ENCODE data around the gene LYVE1.

The LYVE1 gene

GRCh38 chr11:10551845-10552352, 16.6 kb downstream of the LYVE1 start:
- no peak for DNase-seq

GRCh38 chr11:10551290-10551592, 17.2 kb downstream of the LYVE1 start:
- no peak for DNase-seq

- DNase-seq: no peak
Measured at GRCh38 chr11:10550503-10551289, 17.8 kb downstream of the LYVE1 start.

GRCh38 chr11:10544491-10545465, 23.7 kb downstream of the LYVE1 start:
- no peak for DNase-seq

GRCh38 chr11:10543782-10544181, 24.7 kb downstream of the LYVE1 start:
- DNase-seq: no peak

GRCh38 chr11:10542776-10543175, 25.7 kb downstream of the LYVE1 start:
- no peak for DNase-seq

GRCh38 chr11:10541561-10541930, 26.9 kb downstream of the LYVE1 start:
- peak in 2 of 3 experiments; percentile 49 to 92 for DNase-seq

GRCh38 chr11:10540915-10541560, 27.4 kb downstream of the LYVE1 start, which contains the start of gene RNF141:
Gene RNF141 (minus strand): TSS chr11:10541187. CDS start chr11:10534158, 7,029 bp downstream.
- DNase-seq: peak; percentile 96 to 98 (median 97)

- peak in 2 of 3 experiments; percentile 80 for DNase-seq
Measured at GRCh38 chr11:10540546-10540914, 27.9 kb downstream of the LYVE1 start.

- DNase-seq: no peak
Measured at GRCh38 chr11:10539339-10539738, 29.1 kb downstream of the LYVE1 start.

GRCh38 chr11:10538924-10539323, 29.5 kb downstream of the LYVE1 start:
- no peak for DNase-seq

GRCh38 chr11:10537600-10537999, 30.9 kb downstream of the LYVE1 start:
- DNase-seq: no peak

- DNase-seq: no peak
Measured at GRCh38 chr11:10534316-10534715, 34.1 kb downstream of the LYVE1 start.

GRCh38 chr11:10533323-10533722, 35.1 kb downstream of the LYVE1 start:
- no peak for DNase-seq

- no peak for DNase-seq
Measured at GRCh38 chr11:10532526-10532925, 35.9 kb downstream of the LYVE1 start.

GRCh38 chr11:10529279-10529678, 39.2 kb downstream of the LYVE1 start:
- no peak for DNase-seq

GRCh38 chr11:10528121-10528520, 40.3 kb downstream of the LYVE1 start:
- DNase-seq: no peak

GRCh38 chr11:10526974-10527918, 41.2 kb downstream of the LYVE1 start:
- no peak for DNase-seq

GRCh38 chr11:10524471-10524870, 44.0 kb downstream of the LYVE1 start:
- no peak for DNase-seq

- peak in 1 of 3 experiments; percentile 44 for DNase-seq
Measured at GRCh38 chr11:10522921-10523320, 45.5 kb downstream of the LYVE1 start.

GRCh38 chr11:10522276-10522675, 46.2 kb downstream of the LYVE1 start:
- DNase-seq: no peak

- DNase-seq: no peak
Measured at GRCh38 chr11:10520562-10520961, 47.9 kb downstream of the LYVE1 start.

All from NCI-H1417 (cell line).